HEK293T (cell line): ENCODE results near the gene CDH10.

ENCODE experiments used
- CTCF ChIA-PET: fragments of 350-600 bp; formaldehyde crosslinking; extraction: SDS; loops from one replicate; lab custom pipeline; 2021; ENCODE audit warnings: antibody characterized with exemption, inconsistent platforms; lab: Yijun Ruan, JAX
- POLR2A ChIA-PET: fragments of 350-600 bp; formaldehyde crosslinking; extraction: SDS; loops from one replicate; lab custom pipeline; 2020; ENCODE audit warnings: antibody characterized with exemption, inconsistent platforms; lab: Yijun Ruan, JAX
- DNase-seq: peaks from one replicate; pipeline ENCODE4 v3.0.0; 2012; ENCODE audit warnings: mixed read lengths; ENCODE audit errors: extremely low spot score
- ARNT ChIP-seq: fragments of 450-650 bp; IDR thresholded peaks from 2 replicates; pipeline ENCODE4 v1.6.1; 2017; ENCODE audit warnings: mild to moderate bottlenecking
- BHLHE40 ChIP-seq: fragments of 450-650 bp; IDR thresholded peaks from 2 replicates; pipeline ENCODE4 v1.6.1; 2016; ENCODE audit warnings: mild to moderate bottlenecking, moderate library complexity, borderline replicate concordance
- CTBP1 ChIP-seq: fragments of 450-650 bp; IDR thresholded peaks from 2 replicates; pipeline ENCODE4 v1.6.1; 2016; ENCODE audit warnings: borderline replicate concordance
- ELF4 ChIP-seq: fragments of 450-650 bp; IDR thresholded peaks from 2 replicates; pipeline ENCODE4 v1.6.1; 2017; ENCODE audit warnings: antibody characterized with exemption
- FOXA1 ChIP-seq: fragments of 450-650 bp; IDR thresholded peaks from 2 replicates; pipeline ENCODE4 v1.6.1; 2016; ENCODE audit warnings: mild to moderate bottlenecking
- FOXK2 ChIP-seq: fragments of 450-650 bp; IDR thresholded peaks from 2 replicates; pipeline ENCODE4 v1.6.1; 2016; ENCODE audit warnings: mild to moderate bottlenecking
- FOXM1 ChIP-seq: fragments of 450-650 bp; IDR thresholded peaks from 2 replicates; pipeline ENCODE4 v1.6.1; 2017; ENCODE audit warnings: mild to moderate bottlenecking, borderline replicate concordance
- HDGF ChIP-seq: fragments of 450-650 bp; IDR thresholded peaks from 2 replicates; pipeline ENCODE4 v1.6.1; 2017; ENCODE audit warnings: antibody characterized with exemption, borderline replicate concordance
- L3MBTL2 ChIP-seq: fragments of 450-650 bp; conservative IDR thresholded peaks from 2 replicates; pipeline ENCODE4 v1.6.1; 2016; ENCODE audit warnings: mild to moderate bottlenecking
- LEF1 ChIP-seq: fragments of 450-650 bp; IDR thresholded peaks from 2 replicates; pipeline ENCODE4 v1.6.1; 2017; ENCODE audit warnings: mild to moderate bottlenecking, borderline replicate concordance
- NFRKB ChIP-seq: fragments of 450-650 bp; IDR thresholded peaks from 2 replicates; pipeline ENCODE4 v1.6.1; 2016; ENCODE audit warnings: mild to moderate bottlenecking, moderate library complexity
- PKNOX1 ChIP-seq: fragments of 450-650 bp; IDR thresholded peaks from 2 replicates; pipeline ENCODE4 v1.6.1; 2016
- SP1 ChIP-seq: fragments of 450-650 bp; IDR thresholded peaks from 2 replicates; pipeline ENCODE4 v1.6.1; 2017
- SUZ12 ChIP-seq: fragments of 450-650 bp; IDR thresholded peaks from 2 replicates; pipeline ENCODE4 v1.6.1; 2016; ENCODE audit warnings: mild to moderate bottlenecking
- TARDBP ChIP-seq: fragments of 450-650 bp; IDR thresholded peaks from 2 replicates; pipeline ENCODE4 v1.6.1; 2016
- ZNF384 ChIP-seq: fragments of 450-650 bp; IDR thresholded peaks from 2 replicates; pipeline ENCODE4 v1.6.1; 2016

Gene CDH10

GRCh38 chr5:24480952-24481351 lies 163.8 kb downstream of the CDH10 start:
- no peak for DNase-seq
- ChIA-PET POLR2A (no interaction called here), CTCF (no interaction called here)
- no peak for TF ChIP-seq PKNOX1
- TF ChIP-seq CTBP1: no peak
- no peak for TF ChIP-seq L3MBTL2
- TF ChIP-seq NFRKB: no peak
- no peak for TF ChIP-seq SP1
- TF ChIP-seq FOXK2: no peak
- TF ChIP-seq ARNT: no peak
- TF ChIP-seq HDGF: no peak
- TF ChIP-seq FOXA1: no peak
- TF ChIP-seq ZNF384: no peak
- no peak for TF ChIP-seq SUZ12
- no peak for TF ChIP-seq LEF1
- no peak for TF ChIP-seq FOXM1
- no peak for TF ChIP-seq TARDBP
- no peak for TF ChIP-seq BHLHE40

DNA sequence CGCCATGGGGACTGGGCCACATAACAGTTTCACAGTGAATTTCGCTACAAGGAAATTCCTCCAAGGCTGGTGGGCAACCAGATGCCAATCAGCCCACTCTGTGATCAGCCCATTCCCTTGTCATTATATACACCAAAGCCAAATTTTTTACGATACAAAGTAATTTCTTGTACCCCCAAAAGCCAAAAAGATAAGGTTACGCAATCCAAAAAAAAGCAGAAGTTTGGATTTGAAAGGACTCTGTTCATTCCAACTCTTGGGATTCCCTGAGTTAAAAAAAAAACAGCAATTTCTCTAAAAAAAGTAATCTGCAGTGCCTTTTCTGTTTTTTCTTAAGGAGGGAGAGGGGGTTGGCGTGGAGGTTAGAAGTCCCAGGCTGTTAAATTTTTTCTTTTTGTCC lies 166.8 kb downstream of the CDH10 start:
- ChIA-PET POLR2A (no interaction called here), CTCF (no interaction called here)
- TF ChIP-seq FOXM1 (no peak), HDGF (no peak), ELF4 (no peak), ZNF384 (no peak), SP1 (no peak), BHLHE40 (no peak), CTBP1 (no peak), PKNOX1 (no peak), FOXA1 (no peak), LEF1 (no peak), ARNT (no peak), TARDBP (no peak), L3MBTL2 (no peak), FOXK2 (no peak), NFRKB (no peak), SUZ12 (no peak)
- no peak for DNase-seq

GRCh38 chr5:24475101-24475500 lies 169.7 kb downstream of the CDH10 start:
- TF ChIP-seq LEF1 (no peak), NFRKB (no peak), ZNF384 (no peak), SP1 (no peak), L3MBTL2 (no peak)
- ChIA-PET CTCF (interaction anchor here (0.8 kb wide), 1 partner anchor 142 kb away, joined by 3 read pairs; no protein-coding TSS in a partner anchor), POLR2A (no interaction called here)
- DNase-seq: no peak

DNA sequence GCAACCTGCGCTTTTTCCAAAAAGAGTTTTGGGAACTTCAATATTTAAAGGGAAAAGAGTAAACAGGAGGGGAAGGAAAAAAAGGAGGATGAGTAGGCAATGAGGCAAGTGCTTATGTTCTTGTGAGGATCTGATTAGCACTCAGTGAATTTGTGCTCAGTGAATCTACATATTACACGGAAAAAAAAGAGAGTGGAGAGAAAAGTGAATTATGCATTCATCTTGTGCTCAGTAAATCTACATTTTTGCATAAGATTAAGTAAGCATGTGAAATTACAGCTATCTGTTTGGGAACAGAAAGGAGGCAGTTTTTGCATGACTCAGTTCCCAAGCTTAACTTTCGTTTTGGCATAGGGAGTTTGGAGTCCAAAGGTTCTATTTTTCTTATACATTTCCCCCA lies 170.1 kb downstream of the CDH10 start:
- POLR2A ChIA-PET: no interaction called here
- no peak for DNase-seq
- TF ChIP-seq SP1: no peak
- TF ChIP-seq L3MBTL2: no peak
- no peak for TF ChIP-seq SUZ12
- no peak for TF ChIP-seq NFRKB
- no peak for TF ChIP-seq BHLHE40
- no peak for TF ChIP-seq HDGF
- TF ChIP-seq FOXM1: no peak
- TF ChIP-seq ELF4: no peak
- TF ChIP-seq PKNOX1: no peak
- no peak for TF ChIP-seq LEF1
- no peak for TF ChIP-seq FOXK2
- CTCF ChIA-PET: interaction anchor here (0.8 kb wide), 1 partner anchor 143 kb away, joined by 3 read pairs; no protein-coding TSS in a partner anchor

GRCh38 chr5:24472518-24472917 lies 172.3 kb downstream of the CDH10 start:
- ChIA-PET POLR2A (no interaction called here), CTCF (no interaction called here)
- TF ChIP-seq SUZ12: no peak
- TF ChIP-seq CTBP1: no peak
- TF ChIP-seq FOXK2: no peak
- no peak for TF ChIP-seq TARDBP
- TF ChIP-seq PKNOX1: no peak
- TF ChIP-seq SP1: no peak
- no peak for DNase-seq

- ChIA-PET POLR2A (no interaction called here), CTCF (no interaction called here)
- DNase-seq: no peak
- TF ChIP-seq FOXA1: no peak
- TF ChIP-seq FOXM1: no peak
- TF ChIP-seq FOXK2: no peak
- TF ChIP-seq NFRKB: no peak
- TF ChIP-seq TARDBP: no peak
- TF ChIP-seq HDGF: no peak
- no peak for TF ChIP-seq ARNT
- no peak for TF ChIP-seq LEF1
- TF ChIP-seq SP1: no peak
- TF ChIP-seq SUZ12: no peak
- no peak for TF ChIP-seq ELF4
- no peak for TF ChIP-seq ZNF384
- no peak for TF ChIP-seq L3MBTL2
- TF ChIP-seq CTBP1: no peak
- TF ChIP-seq PKNOX1: no peak
- no peak for TF ChIP-seq BHLHE40
Measured at GRCh38 chr5:24444414-24444813, 200.4 kb downstream of the CDH10 start.
